Retina (tissue), 1 donor: Measurements from ENCODE around the gene AIMP2.
"Not testable (repeated sequence)": the region's sequence is repeated elsewhere in the genome, so short reads cannot be mapped to it uniquely, and the experiment has no call there.

ENCODE experiments used
- DNase-seq: peaks from one replicate; pipeline ENCODE4 v3.0.0-alpha.2; 2016

Gene AIMP2

DNA sequence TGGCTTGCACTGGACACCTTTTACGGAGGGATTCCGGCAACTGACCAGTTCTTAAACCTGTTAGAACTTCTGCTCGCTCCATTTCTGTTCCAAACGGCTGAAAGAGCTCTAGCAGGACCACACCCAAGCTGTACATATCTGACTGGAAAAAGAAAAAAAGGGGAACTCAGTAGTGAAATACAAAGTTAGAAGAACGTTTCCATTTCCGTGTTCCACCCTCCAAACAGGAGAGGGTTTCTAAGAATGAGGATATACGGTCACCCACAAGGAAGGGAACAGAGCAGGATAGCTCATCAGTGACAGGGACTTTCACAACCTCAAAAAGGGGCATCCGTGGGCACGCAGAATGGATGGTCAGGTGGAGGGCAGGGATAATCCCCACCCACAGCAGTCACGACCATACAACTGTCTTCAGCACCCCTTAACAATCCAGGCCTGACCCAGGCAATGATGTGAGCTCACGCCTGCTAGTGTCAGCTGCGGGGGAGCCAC, 17.8 kb downstream of the AIMP2 start:
- DNase-seq, result no peak

DNA sequence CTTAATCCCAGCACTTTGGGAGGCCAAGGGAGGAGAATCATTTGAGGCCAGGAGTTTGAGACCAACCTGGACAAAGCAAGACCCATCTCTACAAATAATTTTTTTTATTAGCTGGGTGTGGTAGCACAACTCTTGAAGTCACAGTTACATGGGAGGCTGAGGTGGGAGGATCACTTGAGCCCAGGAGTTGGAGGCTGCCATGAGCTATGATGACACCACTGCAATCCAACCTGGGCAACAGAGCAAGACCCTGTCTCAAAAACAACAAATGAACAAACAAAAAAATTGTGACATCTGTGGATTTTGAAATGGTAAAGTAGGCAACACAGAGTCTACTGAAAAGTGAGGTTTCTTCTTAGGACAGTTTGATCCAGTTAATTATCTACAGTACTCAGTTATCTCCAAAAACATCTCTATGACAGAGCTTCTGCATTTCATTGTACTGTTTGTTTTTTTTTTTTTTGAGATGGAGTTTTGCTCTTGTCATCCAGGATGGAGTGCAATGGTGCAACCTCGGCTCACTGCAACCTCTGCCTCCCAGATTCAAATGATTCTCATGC, 18.8 kb downstream of the AIMP2 start:
- DNase-seq, result no peak

DNA sequence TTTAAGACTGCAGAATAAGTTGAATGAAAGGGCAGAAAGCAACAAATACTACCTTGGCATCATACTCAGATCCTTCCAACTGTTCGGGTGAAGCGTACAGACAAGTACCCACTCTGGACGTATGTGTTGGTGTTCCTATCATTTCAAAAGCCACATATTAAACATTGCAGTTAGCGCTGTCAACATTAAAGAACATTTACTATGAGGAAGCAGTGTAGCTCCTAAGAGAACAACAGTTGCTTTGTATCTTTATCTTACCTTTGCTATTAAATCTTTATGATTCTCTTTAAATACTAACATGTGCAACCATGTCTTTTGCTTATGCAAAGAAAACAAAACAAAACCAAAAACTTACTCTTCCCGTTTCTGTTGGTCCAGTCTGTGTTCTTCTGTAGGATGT, 19.5 kb downstream of the AIMP2 start:
- no peak for DNase-seq

DNA sequence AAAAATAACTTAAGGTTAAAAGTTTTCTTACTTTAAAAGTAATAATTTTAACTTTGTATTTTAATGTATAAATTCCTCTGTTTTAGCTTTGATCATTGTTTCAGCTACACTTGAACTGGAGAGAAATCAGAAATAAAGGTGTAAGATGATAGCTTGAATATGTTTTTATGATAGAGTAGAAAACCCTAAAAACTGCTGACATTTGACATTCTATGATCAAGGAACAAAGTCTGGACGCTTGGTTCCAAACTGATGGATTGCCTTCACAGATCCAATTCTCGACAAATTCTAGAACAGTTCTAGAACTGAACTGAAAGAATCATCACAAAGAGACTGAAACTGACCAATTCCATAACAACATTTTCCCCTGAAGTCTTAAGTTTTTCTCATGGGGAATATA, 21.9 kb downstream of the AIMP2 start, which contains the start of gene ANKRD61:
Gene ANKRD61, plus strand, starts transcription at position 389 of the 400 bp plus-strand sequence. Its CDS starts 0 bp downstream, at position 389.
- DNase-seq, result no peak

DNA sequence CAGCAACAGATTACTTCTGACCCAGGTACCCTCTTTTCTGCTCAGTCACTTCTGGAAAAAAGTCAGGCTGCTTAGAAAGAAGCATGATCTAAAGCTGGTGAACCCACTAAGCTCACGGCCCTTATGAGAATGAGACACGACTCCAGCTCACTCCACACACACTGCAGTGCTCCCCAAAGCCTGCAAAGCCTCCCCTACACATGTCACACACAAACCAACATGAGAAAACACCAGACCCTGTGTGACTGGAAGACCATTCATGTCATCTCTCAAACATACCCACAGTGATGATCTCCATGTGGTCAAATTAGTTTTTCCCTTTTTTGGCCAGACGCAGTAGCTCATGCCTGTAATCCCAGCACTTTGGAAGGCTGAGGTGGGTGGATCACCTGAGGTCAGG, 22.5 kb downstream of the AIMP2 start:
- DNase-seq, result no peak

DNA sequence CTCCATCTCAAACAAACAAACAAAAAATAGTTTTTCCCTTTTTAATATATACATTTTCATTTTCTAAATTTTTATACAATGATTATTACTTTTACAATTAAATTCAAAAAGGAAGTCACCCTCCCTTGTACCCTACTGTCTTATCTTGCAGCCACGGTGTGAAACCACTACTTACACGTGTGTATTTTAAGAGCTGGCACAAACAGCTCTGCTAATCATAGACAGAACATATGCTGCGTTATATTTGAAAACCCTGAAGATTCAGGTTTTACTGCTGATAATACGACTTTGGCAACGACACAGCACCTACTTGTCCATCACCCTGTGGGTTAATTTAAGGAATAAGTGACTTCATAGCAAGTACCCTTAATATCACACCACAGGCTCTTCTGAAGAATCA, 23.1 kb downstream of the AIMP2 start:
- DNase-seq, result no peak

DNA sequence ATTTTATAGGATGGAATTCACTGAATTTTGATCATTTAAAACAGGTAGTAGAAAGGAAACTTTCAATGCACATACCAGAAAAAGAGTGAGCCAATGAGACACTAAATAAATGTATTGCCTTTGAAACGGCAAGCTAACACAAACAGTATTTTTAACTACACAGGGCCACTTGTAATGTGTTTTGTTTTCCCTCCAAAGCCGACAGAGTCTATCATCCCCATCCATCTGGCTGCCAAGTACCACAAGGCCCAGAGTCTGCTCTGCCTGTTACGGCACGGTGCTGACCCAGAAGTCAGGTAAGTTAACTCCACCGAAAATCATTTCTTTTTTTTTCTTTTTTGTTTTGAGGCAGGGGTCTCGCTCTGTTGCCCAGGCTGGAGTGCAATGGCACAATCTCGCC, 23.6 kb downstream of the AIMP2 start:
- DNase-seq, result no peak

DNA sequence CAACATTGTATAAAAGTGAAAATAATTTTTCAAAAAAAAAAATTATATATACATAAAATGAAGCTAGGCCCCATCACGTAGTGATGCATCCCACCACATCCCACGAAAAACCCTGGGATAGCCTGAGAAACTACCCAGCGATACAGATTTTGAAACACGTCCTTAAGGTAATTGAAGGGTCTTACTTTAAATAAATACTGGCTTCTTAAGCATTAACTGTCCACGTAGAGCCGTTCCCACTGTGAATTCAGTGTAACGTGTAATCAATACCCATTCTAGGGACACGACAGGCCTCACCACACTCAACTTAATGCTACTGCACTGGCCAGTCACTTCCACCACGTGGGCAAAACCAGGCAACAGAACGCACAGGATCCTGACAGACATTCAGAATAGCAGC, 26.1 kb downstream of the AIMP2 start:
- no peak for DNase-seq

DNA sequence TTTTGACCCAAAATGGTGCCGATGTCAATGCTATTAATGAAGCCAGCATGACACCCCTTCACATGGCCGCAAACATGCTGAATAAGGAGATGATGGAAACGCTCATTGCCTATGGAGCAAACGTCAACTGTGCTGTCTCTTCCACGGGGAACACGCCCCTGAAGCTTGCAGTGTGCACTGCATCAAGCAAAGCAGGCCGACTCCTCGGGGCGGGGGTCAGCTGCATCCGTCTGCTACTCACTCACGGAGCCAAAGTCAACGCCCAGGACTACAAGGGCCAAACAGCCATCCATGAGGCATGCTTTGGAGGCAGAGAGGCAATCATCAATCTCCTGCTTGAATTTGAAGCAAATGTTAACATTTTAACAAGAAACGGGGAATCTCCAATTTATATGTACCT, 26.6 kb downstream of the AIMP2 start:
- DNase-seq, result no peak

DNA sequence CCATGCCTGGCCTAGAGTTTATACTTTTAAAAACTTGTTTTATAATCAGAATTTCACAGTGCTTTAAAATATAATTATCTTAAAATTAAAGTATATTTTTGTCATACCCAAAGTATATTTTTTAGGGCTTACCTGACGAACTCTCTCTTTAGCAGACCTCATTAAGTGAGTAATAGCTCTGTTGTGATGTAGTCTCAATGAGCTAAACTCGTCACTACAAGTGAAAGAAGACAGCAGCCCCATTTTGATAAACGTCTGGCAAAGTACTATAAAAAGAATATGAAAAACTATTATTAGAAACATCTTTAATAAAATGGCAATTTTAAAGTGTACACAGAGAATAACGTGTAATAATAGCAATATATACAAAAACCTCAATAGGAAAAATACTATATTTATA, 40.7 kb downstream of the AIMP2 start:
- DNase-seq, result no peak

DNA sequence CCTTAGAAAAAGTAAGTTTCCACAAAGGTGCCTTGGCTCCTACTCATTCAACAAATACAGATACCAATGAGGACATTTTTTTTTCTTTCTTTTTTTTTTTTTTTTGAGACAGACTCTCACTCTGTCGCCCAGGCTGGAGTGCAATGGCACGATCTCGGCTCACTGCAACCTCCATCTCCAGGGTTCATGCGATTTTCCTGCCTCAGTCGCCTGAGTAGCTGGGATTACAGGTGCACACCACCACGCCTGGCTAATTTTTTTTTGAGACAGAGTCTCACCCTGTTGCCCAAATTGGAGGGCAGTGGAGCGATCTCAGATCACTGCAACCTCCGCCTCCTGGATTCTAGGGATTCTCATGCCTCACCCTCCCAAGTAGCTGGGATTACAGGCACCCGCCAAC, 42.1 kb downstream of the AIMP2 start:
- not testable (repeated sequence) for DNase-seq

DNA sequence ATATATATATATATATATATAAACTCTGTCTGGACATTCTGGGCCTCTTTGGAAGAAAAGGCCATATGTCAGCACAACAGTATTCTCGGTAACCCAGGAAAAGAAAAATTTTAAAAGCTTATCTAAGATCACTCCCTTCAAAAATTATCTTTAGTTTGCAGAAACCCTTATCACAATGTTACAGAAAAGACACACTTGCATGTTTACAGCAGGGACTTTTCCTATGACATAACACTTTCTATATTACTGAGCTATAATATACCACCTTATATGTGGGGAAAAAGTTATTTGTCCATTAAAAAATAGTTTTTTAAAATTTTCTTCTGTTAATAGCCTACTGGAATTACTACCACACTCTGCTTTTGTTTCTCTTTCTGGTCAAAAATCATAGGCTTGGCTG, 47.5 kb downstream of the AIMP2 start:
- no peak for DNase-seq

DNA sequence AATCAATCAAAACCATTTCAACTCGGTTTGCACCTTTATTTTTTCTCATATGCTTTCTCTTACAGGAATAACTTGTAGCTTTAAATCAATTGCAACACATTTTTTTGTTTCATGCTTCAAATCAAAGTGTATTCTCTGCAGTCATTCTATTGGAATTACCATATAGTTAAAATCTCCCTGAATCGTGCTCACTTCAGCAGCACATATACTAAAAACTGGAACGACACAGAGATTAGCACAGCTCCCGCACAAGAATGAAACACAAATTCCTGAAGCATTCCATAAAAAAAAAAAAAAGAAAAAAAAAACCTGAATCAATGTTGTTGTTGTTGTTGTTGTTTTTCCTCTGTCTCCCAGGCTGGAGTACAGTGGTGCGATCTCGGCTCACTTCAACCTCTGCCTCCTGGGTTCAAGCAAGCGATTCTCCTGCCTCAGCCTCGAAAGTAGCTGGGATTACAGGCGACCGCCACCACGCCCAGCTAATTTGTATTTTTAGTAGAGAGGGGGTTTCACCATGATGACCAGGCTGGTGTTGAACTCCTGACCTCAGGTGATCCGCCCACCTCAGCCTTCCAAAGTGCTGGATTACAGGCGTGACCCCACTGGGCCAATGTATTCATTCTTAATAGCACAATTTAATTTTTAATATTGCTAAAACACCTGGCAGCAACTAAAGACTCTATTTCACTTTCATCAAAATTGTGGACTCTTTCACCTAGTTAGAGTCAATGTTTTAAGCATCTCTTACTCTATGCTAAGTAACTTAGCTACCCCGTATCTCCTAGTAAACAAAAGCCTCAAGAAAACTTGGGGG, 48.5 kb downstream of the AIMP2 start:
- no peak for DNase-seq

DNA sequence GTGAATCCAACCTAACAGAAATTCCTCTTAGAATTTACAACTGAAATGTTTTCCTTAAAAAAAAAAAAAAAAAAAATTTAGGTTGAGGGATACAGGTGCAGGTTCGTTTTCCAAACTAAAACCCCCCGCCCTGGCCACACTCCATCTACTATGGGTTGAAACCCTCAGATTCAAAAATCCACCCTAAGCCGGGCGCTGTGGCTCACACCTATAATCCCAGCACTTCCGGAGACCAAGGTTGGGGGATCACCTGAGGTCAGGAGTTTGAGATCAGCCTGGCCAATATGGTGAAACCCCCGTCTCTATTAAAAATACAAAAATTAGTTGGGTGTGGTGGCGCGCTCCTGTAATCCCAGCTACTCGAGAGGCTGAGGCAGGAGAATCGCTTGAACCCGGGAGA, 50.9 kb downstream of the AIMP2 start:
- not testable (repeated sequence) for DNase-seq

DNA sequence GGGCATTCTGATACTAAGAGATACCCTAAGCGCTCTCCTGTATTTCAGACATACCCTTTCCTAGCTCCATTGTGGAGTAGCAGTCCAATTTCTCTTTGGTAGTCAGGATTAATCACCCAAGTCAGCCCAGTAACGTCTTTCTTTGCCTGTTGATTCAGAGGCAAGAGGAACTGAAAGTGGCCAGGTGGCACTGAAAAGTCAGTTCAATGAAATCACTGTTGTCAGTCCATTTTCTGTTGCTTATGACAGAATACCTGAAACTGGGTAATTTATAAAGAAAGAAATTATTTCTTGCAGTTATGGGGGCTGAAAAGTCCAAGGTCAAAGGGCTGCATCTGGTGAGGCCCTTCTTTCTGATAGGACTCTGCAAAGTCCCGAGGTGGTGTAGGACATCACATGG, 62.3 kb downstream of the AIMP2 start:
- DNase-seq, result no peak
